DND-41 (cell line): ENCODE results near the gene DACH1.

ENCODE experiments used
- ATAC-seq: fragments of 200-7000 bp; cut with Tn5 transposase; 3 replicates; pipeline ENCODE4 v1.9.1; 2021; ENCODE audit warnings: low read depth; ENCODE audit not compliant: insufficient read depth
- DNase-seq: peaks from one replicate; pipeline ENCODE4 v3.0.0-alpha.2; 2020
- H2AFZ ChIP-seq: 2 replicates; pipeline ENCODE4 v1.6.0; 2012; ENCODE audit warnings: low read depth, low read length
- H3K27ac ChIP-seq: 2 replicates; pipeline ENCODE4 v1.5.1; 2012; ENCODE audit warnings: low read length, inconsistent platforms
- H3K27me3 ChIP-seq: fragments of 200-600 bp; sonication (generic); 2 replicates; pipeline ENCODE4 v1.6.0; 2012; ENCODE audit warnings: low read length, mild to moderate bottlenecking, inconsistent platforms; ENCODE audit not compliant: insufficient read depth, poor library complexity
- H3K36me3 ChIP-seq: 2 replicates; pipeline ENCODE4 v1.5.1; 2012; ENCODE audit warnings: low read length, inconsistent platforms; ENCODE audit not compliant: insufficient read depth
- H3K4me1 ChIP-seq: 2 replicates; pipeline ENCODE4 v1.5.1; 2012; ENCODE audit warnings: mild to moderate bottlenecking, low read length; ENCODE audit not compliant: insufficient read depth
- H3K4me2 ChIP-seq: 2 replicates; pipeline ENCODE4 v1.6.0; 2012; ENCODE audit warnings: mild to moderate bottlenecking, moderate library complexity, low read length, inconsistent platforms; ENCODE audit not compliant: insufficient read depth
- H3K4me3 ChIP-seq, 2 experiments: fragments of 200-600 bp in 1 of 2; shearing (Covaris generic) in 1 of 2; 2 replicates each; pipeline ENCODE4 v1.5.1; 2012 to 2016; ENCODE audit warnings: inconsistent platforms in 2 of 2, low read length in 2 of 2, mild to moderate bottlenecking in 2 of 2, low read depth in 1 of 2, moderate library complexity in 1 of 2
- H3K79me2 ChIP-seq: 2 replicates; pipeline ENCODE4 v1.6.0; 2012; ENCODE audit warnings: low read length, inconsistent platforms; ENCODE audit not compliant: insufficient read depth
- H3K9ac ChIP-seq: 2 replicates; pipeline ENCODE4 v1.6.0; 2012; ENCODE audit warnings: low read depth, mild to moderate bottlenecking, inconsistent platforms, low read length, moderate library complexity
- H3K9me3 ChIP-seq: 2 replicates; pipeline ENCODE4 v1.5.1; 2012; ENCODE audit warnings: low read length, moderate library complexity, mild to moderate bottlenecking, inconsistent platforms; ENCODE audit not compliant: insufficient read depth, severe bottlenecking
- H4K20me1 ChIP-seq: 2 replicates; pipeline ENCODE4 v1.6.0; 2012; ENCODE audit warnings: low read length; ENCODE audit not compliant: insufficient read depth
- CTCF ChIP-seq: IDR thresholded peaks from 2 replicates; pipeline ENCODE4 v1.5.1; 2012; ENCODE audit warnings: borderline replicate concordance, low read length, moderate library complexity, mild to moderate bottlenecking; ENCODE audit not compliant: poor library complexity, severe bottlenecking; ENCODE audit errors: extremely low read depth
- EZH2 ChIP-seq: IDR thresholded peaks from 3 replicates; pipeline ENCODE4 v1.6.1; 2012; ENCODE audit warnings: borderline replicate concordance, low read depth, mild to moderate bottlenecking, moderate library complexity, low read length, inconsistent platforms; ENCODE audit not compliant: severe bottlenecking

DACH1 gene

DNA sequence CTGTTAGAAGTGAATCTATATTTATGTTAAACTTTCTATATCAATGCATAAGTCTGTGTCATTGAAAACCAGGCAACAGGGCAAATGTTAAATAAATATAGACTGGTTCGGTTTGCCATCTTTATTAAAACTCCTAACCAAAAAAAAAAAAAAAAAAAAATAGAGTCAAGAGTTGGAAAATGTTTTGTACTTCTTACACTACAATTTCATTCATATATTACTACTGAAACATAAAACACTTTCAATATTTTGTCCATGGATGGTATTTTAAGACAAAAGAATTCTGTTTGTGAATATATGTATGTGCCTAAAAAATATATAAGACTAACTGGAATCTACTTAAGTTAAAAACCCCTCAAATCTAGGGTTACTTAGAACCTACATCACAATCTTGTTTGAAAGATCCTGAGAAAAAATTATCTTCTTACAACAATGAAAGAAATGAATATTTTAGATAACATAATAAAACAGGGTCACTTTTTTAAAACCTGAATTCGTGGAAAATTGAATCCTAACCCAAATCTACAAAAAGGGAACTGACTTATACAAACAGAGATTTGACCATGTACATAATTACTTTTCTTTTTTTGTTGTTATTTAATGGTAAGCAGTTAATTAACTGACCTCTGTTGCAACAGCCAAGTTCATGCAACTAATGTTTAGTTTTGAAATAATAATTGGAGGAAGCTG, 5.1 kb downstream of the DACH1 start:
- no peak overlapping the region for H3K4me2 ChIP-seq
- no peaks in the 10 kb centered on the region for H3K79me2 ChIP-seq
- ATAC-seq (no peak), DNase-seq (no peak)
- no peaks in the 10 kb centered on the region for H4K20me1 ChIP-seq
- no peak overlapping the region for H3K4me3 ChIP-seq
- no peaks in the 10 kb centered on the region for H3K9me3 ChIP-seq
- TF ChIP-seq EZH2 (no peak), CTCF (no peak)
- H3K27ac ChIP-seq = no peak overlapping the region
- no peak overlapping the region for H3K9ac ChIP-seq
- peaks cover 8% of the 10 kb centered on the region for H3K4me1 ChIP-seq
- no peaks in the 10 kb centered on the region for H3K27me3 ChIP-seq
- no peak overlapping the region for H2AFZ ChIP-seq
- H3K36me3 ChIP-seq = no peaks in the 10 kb centered on the region

DNA sequence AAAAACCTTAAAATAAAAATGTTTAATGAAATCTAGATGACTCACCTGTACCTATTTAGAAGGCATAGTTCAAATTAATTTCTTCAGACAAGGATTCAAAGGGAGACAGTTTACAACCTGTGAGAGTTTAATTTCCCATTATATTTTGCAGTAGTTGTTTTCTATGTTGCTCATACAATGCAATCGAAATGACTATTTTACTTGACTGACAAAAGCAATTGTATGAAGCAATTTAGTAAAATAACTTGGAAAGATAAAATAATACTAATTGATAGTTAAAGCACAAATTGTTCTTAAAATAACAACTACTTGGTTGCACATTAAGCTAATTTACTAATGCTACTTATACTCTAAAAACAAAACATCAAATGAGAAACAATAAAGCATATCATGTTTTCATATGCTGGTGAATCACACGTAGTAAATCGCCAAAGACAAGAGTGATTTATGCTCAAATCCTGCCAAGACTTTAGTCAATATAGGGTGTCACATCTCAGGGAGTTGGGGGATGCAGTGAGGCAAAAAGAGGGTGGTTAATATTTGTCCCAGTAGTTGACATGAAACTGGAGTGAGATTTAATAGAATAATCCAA, 6.4 kb downstream of the DACH1 start:
- H3K4me3 ChIP-seq = no peak overlapping the region
- H2AFZ ChIP-seq = no peak overlapping the region
- no peak for TF ChIP-seq CTCF
- no peak for TF ChIP-seq EZH2
- DNase-seq = no peak
- no peaks in the 10 kb centered on the region for H3K79me2 ChIP-seq
- H3K27me3 ChIP-seq = no peaks in the 10 kb centered on the region
- no peaks in the 10 kb centered on the region for H3K36me3 ChIP-seq
- no peak overlapping the region for H3K27ac ChIP-seq
- ATAC-seq = no peak
- H3K4me1 ChIP-seq = no peaks in the 10 kb centered on the region
- H3K4me2 ChIP-seq = no peak overlapping the region
- no peak overlapping the region for H3K9ac ChIP-seq
- no peaks in the 10 kb centered on the region for H3K9me3 ChIP-seq
- H4K20me1 ChIP-seq = no peaks in the 10 kb centered on the region

DNA sequence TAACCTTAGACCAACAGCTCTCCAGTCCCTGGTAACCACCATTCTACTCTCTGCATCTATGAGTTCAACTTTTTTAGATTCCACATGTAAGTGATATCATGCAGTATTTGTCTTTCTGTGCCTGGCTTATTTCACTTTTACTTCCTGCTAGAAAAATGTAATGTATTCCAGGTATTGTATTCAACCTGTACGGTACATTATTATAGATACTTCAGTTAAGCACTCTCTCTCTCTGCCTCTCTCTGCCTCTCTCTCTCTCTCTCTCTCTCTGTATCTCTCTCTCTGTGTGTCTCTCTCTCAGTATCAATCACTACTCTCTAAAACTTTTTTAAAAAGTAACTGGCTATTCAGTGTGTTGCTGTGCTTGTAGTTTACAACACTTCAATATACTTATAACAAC, 8.4 kb downstream of the DACH1 start:
- no peaks in the 10 kb centered on the region for H3K27me3 ChIP-seq
- ATAC-seq = no peak
- no peak overlapping the region for H3K9ac ChIP-seq
- no peaks in the 10 kb centered on the region for H3K79me2 ChIP-seq
- H3K36me3 ChIP-seq = no peaks in the 10 kb centered on the region
- no peak for DNase-seq
- TF ChIP-seq EZH2 (no peak), CTCF (no peak)
- no peaks in the 10 kb centered on the region for H3K4me1 ChIP-seq
- H3K27ac ChIP-seq = no peak overlapping the region
- no peaks in the 10 kb centered on the region for H4K20me1 ChIP-seq
- H3K4me2 ChIP-seq = no peak overlapping the region
- no peak overlapping the region for H3K4me3 ChIP-seq
- H2AFZ ChIP-seq = no peak overlapping the region
- H3K9me3 ChIP-seq = no peaks in the 10 kb centered on the region
